ENCODE measurements around the gene NT5DC2. TPM values are rescaled to one million over a fixed set of nuclear protein-coding genes. Genes with fewer than 3 reads are reported as not detected.

The NT5DC2 gene
- total RNA-seq, 1 experiment from 2014 or later: 212 TPM

DNA sequence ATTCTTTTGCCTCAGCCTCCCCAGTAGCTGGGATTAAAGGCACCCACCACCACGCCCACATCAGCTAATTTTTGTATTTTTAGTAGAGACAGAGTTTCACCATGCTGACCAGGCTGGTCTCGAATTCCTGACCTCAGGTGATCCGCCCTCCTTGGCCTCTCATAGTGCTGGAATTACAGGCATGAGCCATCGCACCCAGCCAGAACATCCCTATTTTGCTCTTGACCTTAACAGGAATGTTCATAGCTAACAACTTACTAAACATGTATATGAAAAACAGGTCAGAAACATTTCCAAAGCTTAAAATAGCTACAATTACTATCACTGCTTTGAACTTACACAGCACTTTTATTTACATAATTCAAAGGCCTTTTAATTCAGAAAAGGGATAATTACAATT, 36.4 kb upstream of the NT5DC2 start:
- Histone ChIP-seq H3K9me3 (no peaks in the 10 kb centered on the region), H3K4me1 (no peaks in the 10 kb centered on the region), H3K36me3 (ENCODE audit: control insufficient read depth, insufficient read depth, low read length) (no peaks in the 10 kb centered on the region), H3K4me3 (ENCODE audit: low read depth, low read length) (no peak overlapping the region), H3K27me3 (replicated peaks; ENCODE audit: control insufficient read depth, insufficient read depth, low read length) (no peaks in the 10 kb centered on the region)
- Mint-ChIP-seq H3K4me1 (ENCODE audit: low read depth, unreplicated experiment) (no peaks in the 10 kb centered on the region), H3K4me3 (ENCODE audit: unreplicated experiment) (no peak overlapping the region), H3K27ac (ENCODE audit: unreplicated experiment) (no peak overlapping the region), H3K36me3 (ENCODE audit: insufficient read depth, unreplicated experiment) (peaks cover 45% of the 10 kb centered on the region), H3K27me3 (ENCODE audit: insufficient read depth, unreplicated experiment) (no peaks in the 10 kb centered on the region), H3K9me3 (ENCODE audit: unreplicated experiment) (no peaks in the 10 kb centered on the region)
- no peak for DNase-seq
- intact Hi-C loops (cut with micrococcal nuclease; ENCODE audit: unreplicated experiment): no loop called here
- no TSS peak for BruUV-seq (replicated peaks)
- ChIA-PET POLR2A (interaction anchor here (0.6 kb wide), 1 partner anchor 34 kb away, joined by 4 read pairs; the partner anchor contains the start of gene UQCC5), CTCF (no interaction called here)
- TF ChIP-seq, protein P1, sequence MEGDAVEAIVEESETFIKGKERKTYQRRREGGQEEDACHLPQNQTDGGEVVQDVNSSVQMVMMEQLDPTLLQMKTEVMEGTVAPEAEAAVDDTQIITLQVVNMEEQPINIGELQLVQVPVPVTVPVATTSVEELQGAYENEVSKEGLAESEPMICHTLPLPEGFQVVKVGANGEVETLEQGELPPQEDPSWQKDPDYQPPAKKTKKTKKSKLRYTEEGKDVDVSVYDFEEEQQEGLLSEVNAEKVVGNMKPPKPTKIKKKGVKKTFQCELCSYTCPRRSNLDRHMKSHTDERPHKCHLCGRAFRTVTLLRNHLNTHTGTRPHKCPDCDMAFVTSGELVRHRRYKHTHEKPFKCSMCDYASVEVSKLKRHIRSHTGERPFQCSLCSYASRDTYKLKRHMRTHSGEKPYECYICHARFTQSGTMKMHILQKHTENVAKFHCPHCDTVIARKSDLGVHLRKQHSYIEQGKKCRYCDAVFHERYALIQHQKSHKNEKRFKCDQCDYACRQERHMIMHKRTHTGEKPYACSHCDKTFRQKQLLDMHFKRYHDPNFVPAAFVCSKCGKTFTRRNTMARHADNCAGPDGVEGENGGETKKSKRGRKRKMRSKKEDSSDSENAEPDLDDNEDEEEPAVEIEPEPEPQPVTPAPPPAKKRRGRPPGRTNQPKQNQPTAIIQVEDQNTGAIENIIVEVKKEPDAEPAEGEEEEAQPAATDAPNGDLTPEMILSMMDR (IDR thresholded peaks at IDR 0.05; ENCODE audit: insufficient read depth in 1 of 2, low read depth in 1 of 2, low read length in 1 of 2, severe bottlenecking in 1 of 2, unreplicated experiment in 1 of 2): no peak

DNA sequence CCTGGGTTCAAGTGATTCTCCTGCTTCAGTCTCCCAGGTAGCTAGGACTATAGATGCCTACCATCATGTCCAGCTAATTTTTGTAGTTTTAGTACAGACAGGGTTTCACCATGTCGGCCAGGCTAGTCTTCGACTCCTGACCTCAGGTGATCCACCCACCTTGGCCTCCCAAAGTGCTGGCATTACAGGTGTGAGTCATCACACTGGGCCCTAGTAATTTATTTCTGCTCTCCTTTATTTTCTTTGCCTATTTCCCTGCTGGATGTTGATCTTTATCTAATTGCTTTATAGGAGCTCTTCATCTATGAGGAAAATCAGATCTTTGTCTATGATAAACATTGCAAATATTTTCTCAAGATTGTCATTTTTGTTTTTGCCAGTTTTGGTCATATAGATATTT, 34.4 kb upstream of the NT5DC2 start:
- no TSS peak for BruUV-seq (replicated peaks)
- H3K9me3 ChIP-seq: no peaks in the 10 kb centered on the region
- no peaks in the 10 kb centered on the region for H3K36me3 ChIP-seq (ENCODE audit: control insufficient read depth, insufficient read depth, low read length)
- no peak overlapping the region for H3K4me3 ChIP-seq (ENCODE audit: low read depth, low read length)
- POLR2A ChIA-PET: no interaction called here
- CTCF ChIA-PET: no interaction called here
- intact Hi-C loops (cut with micrococcal nuclease; ENCODE audit: unreplicated experiment): no loop called here
- no peak overlapping the region for H3K4me3 Mint-ChIP-seq (ENCODE audit: unreplicated experiment)
- no peaks in the 10 kb centered on the region for H3K4me1 Mint-ChIP-seq (ENCODE audit: low read depth, unreplicated experiment)
- no peak overlapping the region for H3K27ac Mint-ChIP-seq (ENCODE audit: unreplicated experiment)
- H3K36me3 Mint-ChIP-seq (ENCODE audit: insufficient read depth, unreplicated experiment): peaks cover 43% of the 10 kb centered on the region
- DNase-seq: no peak
- TF ChIP-seq, protein P1 (IDR thresholded peaks at IDR 0.05; ENCODE audit: insufficient read depth in 1 of 2, low read depth in 1 of 2, low read length in 1 of 2, severe bottlenecking in 1 of 2, unreplicated experiment in 1 of 2): no peak
- no peaks in the 10 kb centered on the region for H3K9me3 Mint-ChIP-seq (ENCODE audit: unreplicated experiment)
- H3K27me3 Mint-ChIP-seq (ENCODE audit: insufficient read depth, unreplicated experiment): no peaks in the 10 kb centered on the region
- H3K27me3 ChIP-seq (replicated peaks; ENCODE audit: control insufficient read depth, insufficient read depth, low read length): no peaks in the 10 kb centered on the region
- H3K4me1 ChIP-seq: no peaks in the 10 kb centered on the region

DNA sequence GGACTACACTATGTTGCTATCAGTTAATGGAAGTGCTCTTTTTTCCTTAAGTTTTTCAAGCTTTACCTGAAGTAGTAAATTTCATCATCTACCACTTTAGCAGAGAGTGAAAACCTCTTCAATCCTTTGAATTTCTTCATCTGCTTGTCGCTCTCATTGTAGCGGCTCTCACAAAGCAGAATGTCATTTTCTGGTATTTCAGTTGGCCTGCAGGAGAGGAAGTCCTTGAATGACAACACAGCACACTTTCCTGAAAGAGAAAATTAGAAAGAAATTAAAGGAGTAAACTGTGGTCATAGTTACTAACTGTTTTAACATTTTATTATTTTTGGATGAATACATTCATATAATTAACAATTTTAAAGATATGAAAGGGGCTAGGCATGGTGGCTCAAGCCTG, 30.3 kb upstream of the NT5DC2 start:
- Histone ChIP-seq H3K4me3 (ENCODE audit: low read depth, low read length) (no peak overlapping the region), H3K9me3 (no peaks in the 10 kb centered on the region), H3K36me3 (ENCODE audit: control insufficient read depth, insufficient read depth, low read length) (peaks cover 2% of the 10 kb centered on the region), H3K27me3 (replicated peaks; ENCODE audit: control insufficient read depth, insufficient read depth, low read length) (no peaks in the 10 kb centered on the region), H3K4me1 (no peaks in the 10 kb centered on the region)
- no peak for DNase-seq
- no peaks in the 10 kb centered on the region for H3K4me1 Mint-ChIP-seq (ENCODE audit: low read depth, unreplicated experiment)
- intact Hi-C loops (cut with micrococcal nuclease; ENCODE audit: unreplicated experiment): no loop called here
- BruUV-seq (replicated peaks): no TSS peak
- peaks cover 53% of the 10 kb centered on the region for H3K36me3 Mint-ChIP-seq (ENCODE audit: insufficient read depth, unreplicated experiment)
- no peaks in the 10 kb centered on the region for H3K27me3 Mint-ChIP-seq (ENCODE audit: insufficient read depth, unreplicated experiment)
- no peaks in the 10 kb centered on the region for H3K9me3 Mint-ChIP-seq (ENCODE audit: unreplicated experiment)
- POLR2A ChIA-PET: no interaction called here
- H3K4me3 Mint-ChIP-seq (ENCODE audit: unreplicated experiment): no peak overlapping the region
- TF ChIP-seq, protein P1 (IDR thresholded peaks at IDR 0.05; ENCODE audit: insufficient read depth in 1 of 2, low read depth in 1 of 2, low read length in 1 of 2, severe bottlenecking in 1 of 2, unreplicated experiment in 1 of 2): no peak
- no peak overlapping the region for H3K27ac Mint-ChIP-seq (ENCODE audit: unreplicated experiment)
- CTCF ChIA-PET: no interaction called here

Measured in Caco-2 (cell line).